ENCODE measurements around the gene RERE.

Gene RERE

GRCh38 chr1:8817412-8818324 lies at the start of gene RERE:
Gene RERE, minus strand, starts transcription at chr1:8817640.
- peak; percentile 99 for DNase-seq

- no peak for DNase-seq
Observed at GRCh38 chr1:8866792-8867415, 49.5 kb upstream of the RERE start.

GRCh38 chr1:8866173-8866791 lies 48.8 kb upstream of the RERE start:
- DNase-seq = no peak

GRCh38 chr1:8864713-8865344 lies 47.4 kb upstream of the RERE start:
- DNase-seq = no peak

- no peak for DNase-seq
Observed at GRCh38 chr1:8863794-8864233, 46.4 kb upstream of the RERE start.

GRCh38 chr1:8863138-8863537 lies 45.7 kb upstream of the RERE start:
- no peak for DNase-seq

GRCh38 chr1:8862528-8862927 lies 45.1 kb upstream of the RERE start:
- DNase-seq = peak; percentile 75

- DNase-seq = no peak
Observed at GRCh38 chr1:8860738-8861516, 43.5 kb upstream of the RERE start.

- peak; percentile 72 for DNase-seq
Observed at GRCh38 chr1:8858888-8859706, 41.7 kb upstream of the RERE start.

- DNase-seq = no peak
Observed at GRCh38 chr1:8858112-8858668, 40.8 kb upstream of the RERE start.

GRCh38 chr1:8856689-8857412 lies 39.4 kb upstream of the RERE start:
- no peak for DNase-seq

- no peak for DNase-seq
Observed at GRCh38 chr1:8854240-8854639, 36.8 kb upstream of the RERE start.

- no peak for DNase-seq
Observed at GRCh38 chr1:8851060-8851459, 33.6 kb upstream of the RERE start.

GRCh38 chr1:8848663-8849386 lies 31.4 kb upstream of the RERE start:
- peak; percentile 91 for DNase-seq

GRCh38 chr1:8847990-8848389 lies 30.6 kb upstream of the RERE start:
- DNase-seq = no peak

GRCh38 chr1:8846263-8846662 lies 28.8 kb upstream of the RERE start:
- DNase-seq = no peak

- no peak for DNase-seq
Observed at GRCh38 chr1:8845104-8846097, 28.0 kb upstream of the RERE start.

- DNase-seq = no peak
Observed at GRCh38 chr1:8844501-8845006, 27.1 kb upstream of the RERE start.

All from activated effector memory CD4-positive, alpha-beta T cell treated with anti-CD3 and anti-CD28 coated beads, Interleukin-2, amount 50 U/mL, for 16 hours (primary cell).